ENCODE data around the gene CSHL1.

GRCh38 chr17:63939401-63939800, 28.3 kb upstream of the CSHL1 start:
- TF ChIP-seq CTCF (conservative IDR thresholded peaks at IDR 0.05) (no peak), EZH2 (IDR thresholded peaks at IDR 0.05; ENCODE audit: low read depth) (no peak)
